Right cardiac atrium (tissue), 5 donors: Measurements from ENCODE around the gene NAT8. TPM values are rescaled to one million over a fixed set of nuclear protein-coding genes. Genes with fewer than 3 reads are reported as not detected.
"Not testable (repeated sequence)": the region's sequence is repeated elsewhere in the genome, so short reads cannot be mapped to it uniquely, and the experiment has no call there.

Source experiments
- ATAC-seq, 2 donors: fragments of 200-7000 bp; cut with Tn5 transposase; one replicate each; pipeline versions ENCODE4 v1.8.0 to v1.9.1; 2020; ENCODE audit warnings: moderate library complexity in 2 of 2, mild to moderate bottlenecking in 1 of 2
- DNase-seq, 3 donors: peaks; one replicate each; pipeline ENCODE4 v3.0.0-alpha.2; 2020
- H3K27ac ChIP-seq: one replicate; pipeline ENCODE4 v1.5.1; 2013; ENCODE audit warnings: mild to moderate bottlenecking, low read length, control low read depth, moderate library complexity
- H3K27me3 ChIP-seq: one replicate; pipeline ENCODE4 v1.6.1; 2013; ENCODE audit not compliant: control insufficient read depth, insufficient read depth
- H3K4me1 ChIP-seq: one replicate; pipeline ENCODE4 v1.6.1; 2013; ENCODE audit warnings: low read length; ENCODE audit not compliant: control insufficient read depth, insufficient read depth
- H3K4me3 ChIP-seq: one replicate; pipeline ENCODE4 v1.5.1; 2013; ENCODE audit warnings: low read length, control low read depth
- H3K9me3 ChIP-seq: one replicate; pipeline ENCODE4 v1.6.1; 2013; ENCODE audit warnings: low read length; ENCODE audit not compliant: control insufficient read depth
- WGBS: extraction: QIAGEN DNeasy Blood & Tissue Kit; methylation state at CpG from one replicate; pipeline ENCODE4 v1.1.7; 2013; 5-methylcytosine and 5-hydroxymethylcytosine counted together
- intact Hi-C, 4 donors: fragments of 100-400 bp; cut with DNase I; formaldehyde crosslinking; loops; one replicate each; pipeline versions ENCODE4 v1.11.0 to v1.14.0; 2022 to 2023
- polyA plus RNA-seq: library from polyadenylated mRNA; stranded (reverse); fragments of 200-250 nt; gene quantifications from one replicate; pipeline ENCODE4 v1.2.3, GENCODE V29; 2013
- total RNA-seq, 4 donors: library from RNA; stranded (reverse); fragmentation: NEBNext Ultra II Directional; extraction: Animal tissue kit (Norgen Biotek cat#: 25700); gene quantifications; one replicate each; pipeline ENCODE4 v1.2.1, GENCODE V29; 2021
- donor health status: healthy with polysubstance abuse.
- donor health status: DM: no; HTN: yes; CAD: no.
- donor health status: DM: no; HTN: no; CAD: no.
- donor health status: DM: no; HTN: yes; CAD: no; lungs with severe emphysema.
- donor health status: DM: yes; HTN: yes; CAD: no.

Gene NAT8
- total and polyA plus RNA-seq, 5 donors: not detected

DNA sequence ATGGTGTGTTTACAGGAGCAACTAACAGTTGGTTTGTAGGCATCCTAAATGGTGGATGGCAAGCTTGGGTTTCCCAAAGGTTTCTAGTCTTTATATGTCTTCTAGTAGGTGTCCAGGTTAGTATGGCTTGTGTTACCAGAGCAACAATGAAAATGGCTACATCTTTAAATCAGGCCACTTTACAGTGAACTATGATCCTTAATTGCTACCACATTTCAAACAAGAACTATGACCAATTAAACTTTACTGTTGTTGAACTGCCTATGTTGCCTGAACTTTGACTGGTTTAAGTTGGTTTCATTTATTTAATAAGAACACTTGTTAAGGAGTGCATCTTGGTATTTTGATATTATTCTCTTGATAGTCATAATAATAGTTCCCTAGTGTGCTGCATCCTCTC is 5.2 kb downstream of the NAT8 start:
- H3K9me3 ChIP-seq, intact Hi-C loops, H3K27ac ChIP-seq, H3K4me3 ChIP-seq, H3K27me3 ChIP-seq, DNase-seq, H3K4me1 ChIP-seq, ATAC-seq: not testable (repeated sequence)

DNA sequence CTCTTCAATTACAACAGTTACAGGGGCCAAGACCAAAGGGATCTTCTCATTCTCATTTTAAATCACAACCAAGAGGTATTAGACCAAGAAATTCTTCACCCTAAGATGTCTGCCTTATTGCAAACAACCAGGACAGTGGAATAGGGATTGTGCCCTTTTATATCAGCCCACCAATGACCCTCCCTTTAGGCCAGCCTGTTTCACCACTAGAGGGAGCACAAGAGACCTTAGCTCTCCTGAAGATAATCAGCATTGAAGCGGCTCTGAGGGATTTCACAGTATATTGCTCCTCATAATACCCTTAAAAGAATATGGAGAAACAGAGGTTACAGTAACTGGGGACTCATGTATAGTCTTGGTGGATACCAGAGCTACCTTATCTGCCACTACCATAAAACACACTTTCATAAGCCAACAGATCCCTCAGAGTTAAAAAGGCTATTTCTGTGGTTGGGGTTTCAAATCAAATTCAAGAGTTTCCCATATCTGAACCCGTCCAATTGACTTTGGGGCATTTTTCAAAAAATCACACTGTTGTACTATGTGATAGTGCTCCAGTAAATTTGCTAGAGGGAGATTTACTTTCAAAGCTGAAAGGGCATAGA is 11.5 kb downstream of the NAT8 start:
- peak; percentile 68 to 84 for ATAC-seq
- H3K9me3 ChIP-seq, H3K4me3 ChIP-seq, H3K4me1 ChIP-seq, H3K27ac ChIP-seq, intact Hi-C loops, H3K27me3 ChIP-seq, DNase-seq: not testable (repeated sequence)
- 57% methylated on average over 2 of the region's 2 CpGs for WGBS

DNA sequence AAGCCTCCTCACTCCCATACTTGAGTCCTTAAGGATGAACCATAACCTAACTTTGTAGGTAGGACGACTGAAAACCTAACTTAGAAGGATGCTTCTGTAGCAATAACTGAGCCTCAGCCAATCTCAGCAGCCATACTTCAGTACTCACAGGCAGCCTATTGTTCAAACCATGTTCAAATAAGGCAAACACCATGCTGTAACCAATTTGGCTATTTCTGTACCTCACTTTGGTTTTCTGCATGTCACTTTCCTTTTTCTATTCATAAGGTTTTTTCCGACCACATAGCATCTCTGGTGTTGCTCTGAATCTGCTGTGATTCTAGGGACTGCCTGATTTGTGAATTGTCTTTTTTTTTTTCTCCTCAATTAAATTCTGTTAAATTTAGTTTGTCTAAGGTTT is 13.7 kb downstream of the NAT8 start:
- WGBS: 83% methylated on average over 2 of the region's 2 CpGs

DNA sequence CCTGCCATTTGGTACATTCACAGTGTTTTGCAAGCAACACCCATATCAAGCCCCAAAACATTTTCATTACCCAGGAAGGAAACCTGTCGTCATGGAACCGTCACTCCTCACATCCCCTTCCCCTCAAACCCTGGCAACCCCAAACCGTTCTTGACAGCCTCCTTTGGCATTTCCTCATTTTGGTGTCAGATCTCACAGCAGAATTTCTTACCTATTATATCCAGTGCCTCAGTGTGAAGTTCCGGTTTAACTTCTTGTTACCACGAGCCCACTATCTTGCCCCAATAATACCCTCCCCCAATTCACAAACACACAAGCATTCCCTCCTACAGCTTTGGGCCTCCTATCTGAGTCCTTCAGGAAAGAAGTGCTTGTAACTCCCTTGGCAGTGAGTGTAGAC is 16.0 kb downstream of the NAT8 start:
- H3K4me3 ChIP-seq, H3K4me1 ChIP-seq, ATAC-seq, H3K9me3 ChIP-seq, H3K27me3 ChIP-seq, H3K27ac ChIP-seq, intact Hi-C loops, DNase-seq: not testable (repeated sequence)
- WGBS: 23% methylated on average over 4 of the region's 5 CpGs

More for the DNA sequence above, 13.7 kb downstream of the NAT8 start:
- intact Hi-C loops, H3K27ac ChIP-seq, H3K4me3 ChIP-seq, H3K4me1 ChIP-seq, H3K27me3 ChIP-seq, H3K9me3 ChIP-seq, ATAC-seq, DNase-seq: not testable (repeated sequence)

DNA sequence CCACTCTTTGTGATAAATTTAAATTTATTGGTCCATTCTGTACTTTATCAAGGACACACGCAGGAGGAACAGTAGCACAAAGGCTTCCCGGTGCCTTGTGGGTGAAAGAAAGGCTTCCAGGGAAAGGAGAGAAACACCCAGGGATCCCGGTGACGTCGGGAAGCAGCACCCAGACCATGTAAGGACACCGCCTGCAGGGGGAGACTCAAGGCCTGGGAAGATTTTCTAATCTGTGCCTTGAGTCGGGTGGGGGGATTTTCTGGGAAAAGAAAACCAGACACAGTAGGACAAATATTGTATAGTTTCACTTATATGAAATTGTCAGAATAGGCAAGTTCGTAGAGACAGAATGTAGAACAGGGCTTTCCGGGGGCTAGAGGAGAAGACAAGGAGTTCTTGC is 17.6 kb downstream of the NAT8 start:
- H3K27ac ChIP-seq, ATAC-seq, intact Hi-C loops, H3K9me3 ChIP-seq, H3K27me3 ChIP-seq, H3K4me3 ChIP-seq, DNase-seq, H3K4me1 ChIP-seq: not testable (repeated sequence)
- WGBS: 60% methylated on average over 9 of the region's 9 CpGs

DNA sequence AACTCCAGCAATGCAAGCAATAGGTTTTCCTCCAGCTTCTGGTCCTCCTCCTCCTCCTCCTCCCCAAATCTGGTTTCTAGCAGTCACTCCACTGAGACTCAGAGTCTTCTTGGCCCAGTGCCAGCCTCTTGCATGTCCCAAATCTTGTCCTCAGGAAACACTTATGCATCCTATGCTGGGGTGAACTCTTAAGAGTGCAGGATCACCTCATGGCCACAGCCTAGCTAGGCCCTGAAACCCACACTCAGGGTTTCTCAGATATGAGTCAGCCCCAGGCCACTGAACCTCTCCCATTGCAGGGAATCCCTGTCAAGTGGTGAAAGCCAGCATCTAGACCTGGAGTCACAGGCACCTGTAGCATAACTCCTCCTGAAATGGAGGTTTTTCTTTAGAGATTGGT is 18.2 kb downstream of the NAT8 start:
- H3K27ac ChIP-seq, intact Hi-C loops, H3K4me3 ChIP-seq, H3K9me3 ChIP-seq, H3K27me3 ChIP-seq, DNase-seq, ATAC-seq, H3K4me1 ChIP-seq: not testable (repeated sequence)

DNA sequence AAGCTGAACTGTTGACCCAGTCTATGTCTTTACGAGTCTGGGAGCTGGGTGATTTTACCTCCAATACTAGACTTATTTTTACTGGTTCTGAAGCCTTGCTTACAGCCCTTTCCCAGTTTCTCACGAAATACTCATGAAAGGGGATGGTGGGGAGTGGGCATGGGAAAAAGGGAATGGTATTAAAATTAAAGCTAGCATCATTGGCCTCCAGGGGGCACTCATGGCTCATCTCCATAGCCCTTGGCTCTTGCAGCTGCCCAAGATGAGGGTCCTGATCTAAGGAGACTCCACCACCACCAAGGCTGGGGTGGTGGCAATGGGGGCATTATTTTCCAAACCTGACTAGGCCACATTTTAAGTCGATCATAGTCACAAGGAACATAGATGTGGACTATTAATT is 22.3 kb downstream of the NAT8 start:
- ATAC-seq, H3K4me1 ChIP-seq, H3K9me3 ChIP-seq, H3K4me3 ChIP-seq, DNase-seq, intact Hi-C loops, H3K27me3 ChIP-seq, H3K27ac ChIP-seq: not testable (repeated sequence)
- 70% methylated on average over 3 of the region's 3 CpGs for WGBS

DNA sequence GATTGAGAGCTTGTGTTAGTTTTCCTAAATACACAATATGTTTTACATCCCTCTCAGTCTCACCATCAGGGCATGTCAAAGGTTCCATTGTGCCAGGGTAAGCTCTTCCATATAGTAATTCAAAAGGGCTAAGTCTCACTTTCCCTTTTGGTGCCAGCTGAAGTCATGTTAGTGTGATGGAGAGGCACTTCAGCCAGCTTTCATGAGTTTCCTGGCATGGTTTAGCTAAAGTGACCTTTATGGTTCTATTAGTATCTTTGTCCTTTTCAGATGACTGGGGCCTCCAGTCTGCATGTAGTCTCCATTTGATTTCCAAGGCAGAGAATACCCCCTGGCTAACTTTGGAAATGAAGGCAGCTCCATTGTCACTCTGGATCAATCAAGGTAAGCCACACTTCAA is 27.2 kb downstream of the NAT8 start:
- H3K4me1 ChIP-seq: peaks cover 3% of the 10 kb centered on the region

DNA sequence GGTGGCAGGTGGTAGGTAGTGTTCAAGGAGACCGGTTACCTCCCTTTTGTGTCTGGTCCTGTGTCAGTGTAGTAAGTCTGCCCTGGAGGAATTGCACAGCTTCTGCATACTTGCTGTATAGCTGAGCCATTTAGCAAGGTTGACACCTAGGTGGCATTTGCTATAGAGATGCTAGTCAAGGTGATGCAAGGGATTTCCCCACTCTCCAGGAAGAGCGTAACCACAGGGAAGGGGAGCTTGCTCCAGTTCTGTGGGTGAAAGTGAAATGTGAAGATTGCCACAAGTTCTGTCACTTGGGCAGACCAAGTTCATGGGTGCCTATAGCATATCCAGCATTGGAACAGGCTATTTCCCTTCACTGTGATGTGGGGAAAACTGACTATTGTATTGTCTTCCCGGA is 28.1 kb downstream of the NAT8 start:
- 92% methylated on average over 3 of the region's 3 CpGs for WGBS
- H3K4me1 ChIP-seq: peaks cover 3% of the 10 kb centered on the region
- intact Hi-C loops: no loop called here
- H3K27ac ChIP-seq: no peak overlapping the region
- ATAC-seq: no peak
- H3K9me3 ChIP-seq: no peaks in the 10 kb centered on the region
- DNase-seq: no peak
- no peak overlapping the region for H3K4me3 ChIP-seq
- H3K27me3 ChIP-seq: no peaks in the 10 kb centered on the region

More for the DNA sequence above, 27.2 kb downstream of the NAT8 start:
- no peaks in the 10 kb centered on the region for H3K9me3 ChIP-seq
- intact Hi-C loops: no loop called here
- no peak overlapping the region for H3K4me3 ChIP-seq
- DNase-seq (no peak), ATAC-seq (peak in 1 of 2 donors; percentile 46)
- H3K27ac ChIP-seq: no peak overlapping the region
- no peaks in the 10 kb centered on the region for H3K27me3 ChIP-seq

DNA sequence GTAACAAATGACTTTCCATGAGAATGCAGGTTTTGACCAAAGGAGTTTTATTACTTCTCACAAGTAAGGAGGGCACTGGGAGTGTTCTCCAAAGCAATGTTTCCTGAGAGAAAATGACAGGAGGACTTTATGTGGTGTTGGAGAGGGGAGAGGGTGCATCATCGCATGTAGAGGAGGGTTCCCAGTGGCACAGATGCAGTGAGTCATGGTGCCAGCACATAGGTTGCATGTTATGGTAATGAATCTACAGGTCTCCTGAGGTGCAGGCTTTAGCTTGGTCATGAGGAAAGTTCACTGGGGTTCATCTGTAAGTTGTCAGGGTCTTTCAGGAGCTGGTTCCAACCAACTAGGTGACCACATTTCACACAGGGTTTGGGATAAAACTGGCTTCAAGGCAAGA is 30.4 kb downstream of the NAT8 start:
- intact Hi-C loops: no loop called here
- ATAC-seq (no peak), DNase-seq (no peak)
- Histone ChIP-seq H3K27ac (no peak overlapping the region), H3K27me3 (no peaks in the 10 kb centered on the region), H3K9me3 (no peaks in the 10 kb centered on the region), H3K4me1 (peaks cover 3% of the 10 kb centered on the region), H3K4me3 (no peak overlapping the region)
- 96% methylated on average over 1 of the region's 1 CpG for WGBS

DNA sequence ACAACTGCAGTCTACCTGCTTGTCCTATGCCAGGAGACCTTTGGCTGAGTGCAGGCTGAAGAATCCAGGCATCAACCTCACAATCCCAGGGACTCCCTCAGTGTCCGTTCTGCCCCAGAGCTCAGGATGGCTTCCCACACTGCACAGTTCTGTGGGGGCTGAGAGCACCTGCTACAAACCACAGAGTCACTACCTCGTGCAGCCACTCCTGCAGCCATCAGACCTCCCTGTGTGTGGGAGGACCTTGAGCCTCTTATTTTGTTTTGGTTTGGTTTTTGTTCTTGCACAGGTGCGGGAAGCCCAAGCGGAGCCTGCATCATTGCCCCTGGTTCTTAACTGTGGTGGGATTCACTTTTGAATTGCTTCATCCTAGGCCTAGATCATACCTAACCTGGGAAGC is 31.0 kb downstream of the NAT8 start:
- intact Hi-C loops: no loop called here
- H3K4me3 ChIP-seq: no peak overlapping the region
- H3K9me3 ChIP-seq: no peaks in the 10 kb centered on the region
- no peaks in the 10 kb centered on the region for H3K27me3 ChIP-seq
- peaks cover 3% of the 10 kb centered on the region for H3K4me1 ChIP-seq
- no peak overlapping the region for H3K27ac ChIP-seq
- ATAC-seq (no peak), DNase-seq (no peak)
- WGBS: 88% methylated on average over 4 of the region's 4 CpGs

DNA sequence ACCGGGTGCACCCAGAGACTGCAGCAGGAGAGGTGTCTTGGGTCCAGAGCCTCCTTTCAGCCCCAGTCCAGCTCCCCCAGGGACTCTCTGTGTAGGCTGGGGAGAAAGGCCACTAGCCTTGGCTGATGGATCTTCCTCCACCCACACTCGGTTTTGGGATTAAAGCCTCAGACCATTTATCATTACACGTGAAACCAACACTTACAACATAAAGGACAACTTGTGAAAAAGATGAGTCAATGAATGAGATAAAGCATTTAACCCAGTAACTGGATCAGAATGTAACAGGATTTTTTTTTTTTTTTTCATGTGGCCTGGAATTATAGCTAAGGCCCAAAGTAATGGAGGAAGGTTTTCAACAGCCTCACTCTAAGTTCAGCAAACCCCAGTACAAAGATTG is 32.1 kb downstream of the NAT8 start:
- WGBS: 82% methylated on average over 3 of the region's 3 CpGs
- Histone ChIP-seq H3K27me3 (no peaks in the 10 kb centered on the region), H3K4me1 (peaks cover 3% of the 10 kb centered on the region), H3K9me3 (no peaks in the 10 kb centered on the region), H3K4me3 (no peak overlapping the region), H3K27ac (no peak overlapping the region)
- intact Hi-C loops: no loop called here
- no peak for DNase-seq
- no peak for ATAC-seq
